Measurements from ENCODE around the gene ABCD4. TPM values are rescaled to one million over a fixed set of nuclear protein-coding genes. Genes with fewer than 3 reads are reported as not detected.
A peak's percentile ranks its signal among the peaks of the same experiment; 100 is the strongest.

ABCD4 gene
- total RNA-seq, 1 experiment from 2014 or later: 72.4 TPM

GRCh38 chr14:74309125-74310022 lies 6.6 kb upstream of the ABCD4 start:
- no peaks in the 10 kb centered on the region for H3K9me3 Mint-ChIP-seq (ENCODE audit: low read depth, unreplicated experiment)
- intact Hi-C loops (cut with micrococcal nuclease; ENCODE audit: unreplicated experiment): no loop called here
- TF ChIP-seq, protein P1, sequence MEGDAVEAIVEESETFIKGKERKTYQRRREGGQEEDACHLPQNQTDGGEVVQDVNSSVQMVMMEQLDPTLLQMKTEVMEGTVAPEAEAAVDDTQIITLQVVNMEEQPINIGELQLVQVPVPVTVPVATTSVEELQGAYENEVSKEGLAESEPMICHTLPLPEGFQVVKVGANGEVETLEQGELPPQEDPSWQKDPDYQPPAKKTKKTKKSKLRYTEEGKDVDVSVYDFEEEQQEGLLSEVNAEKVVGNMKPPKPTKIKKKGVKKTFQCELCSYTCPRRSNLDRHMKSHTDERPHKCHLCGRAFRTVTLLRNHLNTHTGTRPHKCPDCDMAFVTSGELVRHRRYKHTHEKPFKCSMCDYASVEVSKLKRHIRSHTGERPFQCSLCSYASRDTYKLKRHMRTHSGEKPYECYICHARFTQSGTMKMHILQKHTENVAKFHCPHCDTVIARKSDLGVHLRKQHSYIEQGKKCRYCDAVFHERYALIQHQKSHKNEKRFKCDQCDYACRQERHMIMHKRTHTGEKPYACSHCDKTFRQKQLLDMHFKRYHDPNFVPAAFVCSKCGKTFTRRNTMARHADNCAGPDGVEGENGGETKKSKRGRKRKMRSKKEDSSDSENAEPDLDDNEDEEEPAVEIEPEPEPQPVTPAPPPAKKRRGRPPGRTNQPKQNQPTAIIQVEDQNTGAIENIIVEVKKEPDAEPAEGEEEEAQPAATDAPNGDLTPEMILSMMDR (IDR thresholded peaks at IDR 0.05; ENCODE audit: unreplicated experiment): no peak
- H3K36me3 Mint-ChIP-seq (ENCODE audit: insufficient read depth, unreplicated experiment): peaks cover 3% of the 10 kb centered on the region
- H3K27me3 Mint-ChIP-seq (ENCODE audit: unreplicated experiment): peaks cover 2% of the 10 kb centered on the region
- H3K27ac Mint-ChIP-seq (ENCODE audit: unreplicated experiment): no peak overlapping the region
- DNase-seq: no peak
- CTCF ChIA-PET: interaction anchor here (0.7 kb wide), 1 partner anchor 23 kb away, joined by 3 read pairs; no protein-coding TSS in a partner anchor
- no peak overlapping the region for H3K4me3 Mint-ChIP-seq (ENCODE audit: low read depth, unreplicated experiment)
- no TSS peak for BruUV-seq (replicated peaks)
- H3K4me1 Mint-ChIP-seq (ENCODE audit: low read depth, unreplicated experiment): no peaks in the 10 kb centered on the region

DNA sequence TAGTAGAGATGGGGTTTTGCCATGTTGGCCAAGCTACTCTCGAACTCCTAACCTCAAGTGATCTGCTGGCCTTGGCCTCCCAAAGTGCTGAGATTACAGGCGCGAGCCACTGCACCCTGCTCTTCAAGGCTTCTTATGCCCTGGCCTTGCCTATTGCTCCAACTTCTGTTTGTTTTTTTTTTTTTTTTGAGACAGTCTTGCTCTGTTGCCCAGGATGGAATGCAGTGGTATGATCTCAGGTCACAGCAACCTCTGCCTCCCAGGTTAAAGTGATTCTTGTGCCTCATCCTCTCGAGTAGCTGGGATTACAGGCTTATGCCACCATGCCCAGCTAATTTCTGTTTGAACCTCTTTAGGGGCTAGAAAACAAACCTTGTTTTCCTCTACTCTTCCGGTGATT lies 6.0 kb upstream of the ABCD4 start:
- intact Hi-C loops (cut with micrococcal nuclease; ENCODE audit: unreplicated experiment): no loop called here
- Mint-ChIP-seq H3K27ac (ENCODE audit: unreplicated experiment) (no peak overlapping the region), H3K9me3 (ENCODE audit: low read depth, unreplicated experiment) (no peaks in the 10 kb centered on the region), H3K27me3 (ENCODE audit: unreplicated experiment) (no peaks in the 10 kb centered on the region), H3K4me1 (ENCODE audit: low read depth, unreplicated experiment) (no peaks in the 10 kb centered on the region), H3K36me3 (ENCODE audit: insufficient read depth, unreplicated experiment) (peaks cover 3% of the 10 kb centered on the region), H3K4me3 (ENCODE audit: low read depth, unreplicated experiment) (no peak overlapping the region)
- BruUV-seq (replicated peaks): no TSS peak
- CTCF ChIA-PET: interaction anchor here (0.7 kb wide), 1 partner anchor 22 kb away, joined by 3 read pairs; no protein-coding TSS in a partner anchor
- no peak for DNase-seq
- TF ChIP-seq, protein P1 (IDR thresholded peaks at IDR 0.05; ENCODE audit: unreplicated experiment): no peak

DNA sequence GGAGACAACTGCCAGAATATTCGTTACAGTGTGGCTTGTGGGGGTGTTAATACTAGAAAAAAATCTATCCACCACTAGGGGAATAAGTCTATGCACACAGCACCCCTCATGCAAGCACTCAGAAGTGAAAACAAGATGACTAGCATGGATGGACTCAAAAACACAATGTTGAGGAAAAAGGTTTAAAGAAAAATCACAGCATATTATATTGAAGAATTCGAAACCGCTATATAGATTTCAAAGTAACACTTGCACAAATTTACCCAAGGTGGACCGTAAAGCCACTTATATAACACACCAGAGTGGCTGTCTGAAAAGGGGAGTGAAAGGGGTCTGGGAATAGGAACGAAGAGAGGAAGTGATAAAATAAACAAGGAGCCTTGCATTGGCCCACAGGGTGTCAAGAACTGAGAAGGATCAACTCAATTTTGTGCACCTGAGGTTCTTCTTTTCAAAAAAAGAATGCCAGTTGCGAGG lies 544 bp downstream of the ABCD4 start:
- Mint-ChIP-seq H3K4me3 (ENCODE audit: low read depth, unreplicated experiment) (peak overlapping the region; percentile 97), H3K4me1 (ENCODE audit: low read depth, unreplicated experiment) (no peaks in the 10 kb centered on the region), H3K27me3 (ENCODE audit: unreplicated experiment) (no peaks in the 10 kb centered on the region), H3K9me3 (ENCODE audit: low read depth, unreplicated experiment) (no peaks in the 10 kb centered on the region), H3K27ac (ENCODE audit: unreplicated experiment) (peak overlapping the region; percentile 92), H3K36me3 (ENCODE audit: insufficient read depth, unreplicated experiment) (peaks cover 40% of the 10 kb centered on the region)
- TSS peak; percentile 43 for BruUV-seq (replicated peaks)
- DNase-seq: peak; percentile 15
- CTCF ChIA-PET: interaction anchor here (0.5 to 1.1 kb wide), 4 partner anchors 8 to 51 kb away, joined by 3 to 5 read pairs (median 3); no protein-coding TSS in a partner anchor
- intact Hi-C loops (cut with micrococcal nuclease; ENCODE audit: unreplicated experiment): no loop called here
- TF ChIP-seq, protein P1 (IDR thresholded peaks at IDR 0.05; ENCODE audit: unreplicated experiment): no peak

GRCh38 chr14:74301594-74302151 lies 1.1 kb downstream of the ABCD4 start:
- H3K27ac Mint-ChIP-seq (ENCODE audit: unreplicated experiment): peak overlapping the region; percentile 92
- no peaks in the 10 kb centered on the region for H3K4me1 Mint-ChIP-seq (ENCODE audit: low read depth, unreplicated experiment)
- no peaks in the 10 kb centered on the region for H3K27me3 Mint-ChIP-seq (ENCODE audit: unreplicated experiment)
- CTCF ChIA-PET: no interaction called here
- intact Hi-C loops (cut with micrococcal nuclease; ENCODE audit: unreplicated experiment): no loop called here
- BruUV-seq (replicated peaks): no TSS peak
- TF ChIP-seq, protein P1 (IDR thresholded peaks at IDR 0.05; ENCODE audit: unreplicated experiment): no peak
- H3K9me3 Mint-ChIP-seq (ENCODE audit: low read depth, unreplicated experiment): no peaks in the 10 kb centered on the region
- peaks cover 40% of the 10 kb centered on the region for H3K36me3 Mint-ChIP-seq (ENCODE audit: insufficient read depth, unreplicated experiment)
- DNase-seq: no peak
- peak overlapping the region; percentile 97 for H3K4me3 Mint-ChIP-seq (ENCODE audit: low read depth, unreplicated experiment)
